Measurements from ENCODE around the gene KAZN.

DNA sequence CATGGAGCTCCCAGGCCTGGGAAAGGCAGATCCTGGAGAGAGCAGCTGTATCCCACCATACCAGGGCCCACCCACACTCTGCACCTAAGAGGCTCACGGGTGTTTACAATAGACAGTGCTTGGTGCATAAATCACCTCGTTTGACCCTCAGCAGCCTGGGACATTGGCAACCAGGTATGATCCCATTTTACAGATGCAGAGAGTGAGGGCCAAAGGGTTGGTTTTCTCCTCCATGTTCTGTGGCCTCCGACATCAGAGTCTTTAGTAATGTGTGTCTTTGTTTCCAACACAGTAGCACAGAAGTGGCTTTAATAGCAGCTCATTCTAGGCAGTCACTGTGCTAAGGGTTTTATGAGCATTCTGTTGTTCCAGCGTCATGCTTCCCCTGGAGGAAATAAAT is 176.5 kb downstream of the KAZN start:
- TF ChIP-seq EZH2phosphoT487 (IDR thresholded peaks at IDR 0.05; ENCODE audit: borderline replicate concordance, low read depth): no peak
- no peak for TF ChIP-seq EP300 (IDR thresholded peaks at IDR 0.05; ENCODE audit: borderline replicate concordance in 1 of 2, low read depth in 1 of 2, low read length in 1 of 2)
- no peak for TF ChIP-seq RAD21 (IDR thresholded peaks at IDR 0.05; ENCODE audit: low read length)
- no peak for TF ChIP-seq NFIC (IDR thresholded peaks at IDR 0.05; ENCODE audit: borderline replicate concordance)
- TF ChIP-seq, protein P1, sequence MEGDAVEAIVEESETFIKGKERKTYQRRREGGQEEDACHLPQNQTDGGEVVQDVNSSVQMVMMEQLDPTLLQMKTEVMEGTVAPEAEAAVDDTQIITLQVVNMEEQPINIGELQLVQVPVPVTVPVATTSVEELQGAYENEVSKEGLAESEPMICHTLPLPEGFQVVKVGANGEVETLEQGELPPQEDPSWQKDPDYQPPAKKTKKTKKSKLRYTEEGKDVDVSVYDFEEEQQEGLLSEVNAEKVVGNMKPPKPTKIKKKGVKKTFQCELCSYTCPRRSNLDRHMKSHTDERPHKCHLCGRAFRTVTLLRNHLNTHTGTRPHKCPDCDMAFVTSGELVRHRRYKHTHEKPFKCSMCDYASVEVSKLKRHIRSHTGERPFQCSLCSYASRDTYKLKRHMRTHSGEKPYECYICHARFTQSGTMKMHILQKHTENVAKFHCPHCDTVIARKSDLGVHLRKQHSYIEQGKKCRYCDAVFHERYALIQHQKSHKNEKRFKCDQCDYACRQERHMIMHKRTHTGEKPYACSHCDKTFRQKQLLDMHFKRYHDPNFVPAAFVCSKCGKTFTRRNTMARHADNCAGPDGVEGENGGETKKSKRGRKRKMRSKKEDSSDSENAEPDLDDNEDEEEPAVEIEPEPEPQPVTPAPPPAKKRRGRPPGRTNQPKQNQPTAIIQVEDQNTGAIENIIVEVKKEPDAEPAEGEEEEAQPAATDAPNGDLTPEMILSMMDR (IDR thresholded peaks at IDR 0.05): no peak
- TF ChIP-seq MXI1 (IDR thresholded peaks at IDR 0.05; ENCODE audit: low read depth, low read length): no peak
- no peak for TF ChIP-seq RFX5 (IDR thresholded peaks at IDR 0.05; ENCODE audit: low read length)
- no peak for TF ChIP-seq POLR2AphosphoS5 (IDR thresholded peaks at IDR 0.05; ENCODE audit: low read depth, low read length)
- TF ChIP-seq ELF1 (IDR thresholded peaks at IDR 0.05): no peak
- TF ChIP-seq, protein P2, sequence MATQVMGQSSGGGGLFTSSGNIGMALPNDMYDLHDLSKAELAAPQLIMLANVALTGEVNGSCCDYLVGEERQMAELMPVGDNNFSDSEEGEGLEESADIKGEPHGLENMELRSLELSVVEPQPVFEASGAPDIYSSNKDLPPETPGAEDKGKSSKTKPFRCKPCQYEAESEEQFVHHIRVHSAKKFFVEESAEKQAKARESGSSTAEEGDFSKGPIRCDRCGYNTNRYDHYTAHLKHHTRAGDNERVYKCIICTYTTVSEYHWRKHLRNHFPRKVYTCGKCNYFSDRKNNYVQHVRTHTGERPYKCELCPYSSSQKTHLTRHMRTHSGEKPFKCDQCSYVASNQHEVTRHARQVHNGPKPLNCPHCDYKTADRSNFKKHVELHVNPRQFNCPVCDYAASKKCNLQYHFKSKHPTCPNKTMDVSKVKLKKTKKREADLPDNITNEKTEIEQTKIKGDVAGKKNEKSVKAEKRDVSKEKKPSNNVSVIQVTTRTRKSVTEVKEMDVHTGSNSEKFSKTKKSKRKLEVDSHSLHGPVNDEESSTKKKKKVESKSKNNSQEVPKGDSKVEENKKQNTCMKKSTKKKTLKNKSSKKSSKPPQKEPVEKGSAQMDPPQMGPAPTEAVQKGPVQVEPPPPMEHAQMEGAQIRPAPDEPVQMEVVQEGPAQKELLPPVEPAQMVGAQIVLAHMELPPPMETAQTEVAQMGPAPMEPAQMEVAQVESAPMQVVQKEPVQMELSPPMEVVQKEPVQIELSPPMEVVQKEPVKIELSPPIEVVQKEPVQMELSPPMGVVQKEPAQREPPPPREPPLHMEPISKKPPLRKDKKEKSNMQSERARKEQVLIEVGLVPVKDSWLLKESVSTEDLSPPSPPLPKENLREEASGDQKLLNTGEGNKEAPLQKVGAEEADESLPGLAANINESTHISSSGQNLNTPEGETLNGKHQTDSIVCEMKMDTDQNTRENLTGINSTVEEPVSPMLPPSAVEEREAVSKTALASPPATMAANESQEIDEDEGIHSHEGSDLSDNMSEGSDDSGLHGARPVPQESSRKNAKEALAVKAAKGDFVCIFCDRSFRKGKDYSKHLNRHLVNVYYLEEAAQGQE (IDR thresholded peaks at IDR 0.05; ENCODE audit: low read depth, low read length): no peak
- TF ChIP-seq, protein P3, sequence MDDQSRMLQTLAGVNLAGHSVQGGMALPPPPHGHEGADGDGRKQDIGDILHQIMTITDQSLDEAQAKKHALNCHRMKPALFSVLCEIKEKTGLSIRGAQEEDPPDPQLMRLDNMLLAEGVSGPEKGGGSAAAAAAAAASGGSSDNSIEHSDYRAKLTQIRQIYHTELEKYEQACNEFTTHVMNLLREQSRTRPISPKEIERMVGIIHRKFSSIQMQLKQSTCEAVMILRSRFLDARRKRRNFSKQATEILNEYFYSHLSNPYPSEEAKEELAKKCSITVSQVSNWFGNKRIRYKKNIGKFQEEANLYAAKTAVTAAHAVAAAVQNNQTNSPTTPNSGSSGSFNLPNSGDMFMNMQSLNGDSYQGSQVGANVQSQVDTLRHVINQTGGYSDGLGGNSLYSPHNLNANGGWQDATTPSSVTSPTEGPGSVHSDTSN (IDR thresholded peaks at IDR 0.05): no peak
- TF ChIP-seq TCF12 (IDR thresholded peaks at IDR 0.05): no peak
